NCI-H2227 treated with DMSO at 0.1 percent for 48 hours (cell line): ENCODE measurements around the gene CFAP46.
"Not testable (repeated sequence)": the region's sequence is repeated elsewhere in the genome, so short reads cannot be mapped to it uniquely, and the experiment has no call there.

Experiments used
- DNase-seq: peaks from one replicate; lab custom pipeline; 2025; lab: John Stamatoyannopoulos, UW

Gene CFAP46

DNA sequence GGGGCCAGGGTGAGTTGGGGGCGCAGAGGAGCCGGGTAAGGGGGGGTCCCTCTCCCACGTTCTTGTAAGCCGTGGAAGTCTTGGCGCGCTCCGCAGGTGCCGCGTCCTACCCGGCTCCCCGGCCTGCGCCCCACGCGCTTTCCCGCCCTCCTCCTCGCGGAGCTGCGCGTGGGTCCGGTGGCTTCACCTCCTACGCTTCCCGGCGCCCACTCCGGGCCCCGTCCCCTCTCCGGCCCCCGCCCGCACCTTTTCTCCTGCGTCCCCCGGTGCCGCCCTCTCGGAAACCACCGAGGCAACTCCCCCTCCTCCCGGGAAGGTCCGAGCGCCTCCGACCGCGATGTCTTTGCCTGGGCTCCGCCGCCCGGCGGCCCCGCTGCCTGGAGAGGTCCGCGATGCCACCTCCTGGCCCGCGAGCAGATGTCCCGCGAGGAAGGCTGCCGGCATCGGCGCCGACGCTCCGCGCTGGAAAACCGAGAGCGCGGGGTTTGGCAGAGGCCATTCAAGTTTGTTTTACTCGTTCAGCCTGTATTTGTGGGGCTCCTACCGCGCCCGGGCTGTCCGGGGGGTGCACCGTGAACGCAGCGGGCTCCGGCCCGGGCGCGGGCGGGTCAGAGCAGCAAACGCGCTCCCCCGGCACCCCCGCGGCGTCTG, 154.1 kb downstream of the CFAP46 start:
- DNase-seq, result no peak

DNA sequence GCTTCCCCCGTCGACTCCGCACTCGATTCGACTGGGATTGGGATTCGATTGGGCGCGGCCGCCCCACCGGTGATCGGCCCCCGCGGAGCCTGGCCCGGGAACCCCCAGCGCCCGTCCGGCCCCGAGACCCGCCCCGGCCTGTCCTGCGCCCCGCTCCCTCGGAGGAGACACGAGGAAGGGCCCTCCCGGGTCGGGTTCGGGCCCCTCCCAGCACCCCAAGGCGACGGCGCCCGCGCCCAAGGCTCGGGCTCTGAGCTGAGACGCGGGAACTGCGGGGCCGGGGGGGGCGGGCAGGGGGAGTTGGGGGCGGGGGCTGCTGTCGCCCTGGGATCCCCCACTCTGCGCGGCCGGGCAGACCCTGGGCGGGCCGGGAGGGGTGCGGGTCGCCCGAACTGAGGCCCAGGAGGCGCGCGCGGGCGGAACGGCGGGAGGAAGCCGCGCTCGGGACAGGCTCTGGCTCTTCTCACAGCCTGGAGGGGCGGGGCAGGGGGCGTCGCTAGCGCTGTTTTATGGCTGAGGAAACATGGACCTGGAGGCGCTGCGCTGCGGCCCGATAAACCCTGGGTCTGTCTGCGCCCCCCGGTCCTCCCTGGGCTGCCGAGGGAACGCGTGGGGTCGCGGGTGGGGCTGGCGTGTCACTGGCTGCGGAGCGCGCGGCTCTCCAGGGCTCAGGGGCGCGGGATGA, 154.7 kb downstream of the CFAP46 start:
- no peak for DNase-seq

DNA sequence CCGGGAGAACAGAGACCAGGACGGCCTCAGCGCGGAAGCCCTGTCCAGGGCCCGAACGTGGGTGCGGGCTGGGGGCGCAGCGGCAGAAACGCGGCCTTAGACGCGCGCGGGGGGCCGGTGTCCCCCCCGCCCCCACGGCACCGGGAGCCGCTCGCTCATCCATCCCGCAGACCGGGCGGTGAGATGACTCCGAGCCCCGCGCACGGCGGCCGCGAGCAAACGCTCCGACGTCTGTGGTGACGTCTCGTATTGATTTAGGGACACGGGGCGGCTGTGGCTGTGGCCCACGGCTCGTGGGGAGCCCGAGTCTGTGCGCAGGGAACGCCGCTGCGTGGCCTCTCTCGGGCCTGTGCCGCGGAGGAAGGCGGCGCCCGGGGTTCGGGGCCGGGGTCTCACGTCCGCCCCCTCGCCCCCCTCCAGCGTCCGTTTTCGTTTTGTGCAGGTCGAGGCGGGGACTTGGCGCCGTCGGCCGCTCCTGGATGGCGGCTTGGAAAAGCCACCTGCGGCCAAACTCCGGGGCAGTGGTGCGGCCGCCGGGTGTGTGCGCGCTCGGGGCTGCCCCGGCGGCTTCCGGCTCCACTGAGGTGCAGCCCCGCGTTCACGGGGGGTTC, 155.4 kb downstream of the CFAP46 start:
- no peak for DNase-seq

DNA sequence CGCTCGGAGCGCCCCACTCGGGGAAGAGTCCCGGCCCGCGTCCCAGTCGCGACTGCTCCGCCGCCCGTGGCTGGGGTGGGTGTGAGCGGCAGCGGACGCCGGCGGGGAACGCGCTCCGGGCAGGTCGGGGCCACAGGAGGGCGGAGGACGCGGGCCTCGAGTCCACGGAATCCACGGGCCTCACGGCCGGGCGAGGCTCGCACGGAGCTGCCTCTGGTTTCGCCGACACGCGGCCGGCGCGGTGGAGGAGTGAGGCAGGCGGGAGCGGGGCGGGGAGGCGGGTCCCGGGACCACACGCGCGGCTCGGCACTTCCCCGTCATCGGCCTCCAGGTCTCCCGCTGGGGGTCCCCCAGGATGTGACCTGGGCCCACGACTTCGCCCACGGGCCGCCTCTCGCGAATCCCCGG, 155.9 kb downstream of the CFAP46 start:
- DNase-seq, result no peak

DNA sequence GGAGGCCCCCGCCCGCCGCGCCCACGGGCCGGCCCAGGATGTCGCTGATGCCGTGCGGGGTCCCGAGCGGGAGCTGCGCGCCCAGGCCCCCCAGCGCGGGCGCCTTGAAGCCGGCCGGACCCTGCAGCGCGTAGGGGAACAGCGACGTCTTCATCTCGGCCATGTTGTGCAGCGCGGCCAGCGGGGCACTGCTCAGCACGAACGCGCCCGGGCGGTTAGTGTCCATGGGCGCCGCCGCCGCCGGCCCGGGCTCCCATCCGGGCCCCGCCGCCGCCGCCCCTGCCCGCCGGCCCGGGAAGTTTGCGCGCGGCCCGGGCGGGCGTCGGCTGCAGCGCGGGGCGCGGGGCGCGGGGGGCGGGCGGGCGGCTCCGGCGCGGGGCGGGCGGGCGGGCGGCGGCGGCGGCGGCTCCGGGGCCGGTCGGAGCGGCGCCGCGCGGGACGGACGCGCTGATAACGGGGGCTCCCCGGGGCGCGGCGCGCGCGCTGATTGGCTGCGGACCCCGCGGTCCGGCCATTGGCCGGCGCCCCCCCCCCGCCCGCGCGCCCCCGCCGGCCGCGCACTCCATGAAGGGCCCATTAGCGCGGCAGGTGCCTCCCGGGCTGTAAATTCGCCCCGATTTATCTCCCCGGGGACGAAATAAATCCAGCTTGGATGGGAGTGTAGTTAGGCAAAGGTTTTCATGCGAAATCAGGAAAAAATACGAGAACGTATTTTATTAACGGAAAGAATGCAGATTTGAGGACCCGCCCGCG, 156.5 kb downstream of the CFAP46 start, which contains the start of gene NKX6-2:
Gene NKX6-2 (minus strand): TSS at position 425 of the 753 bp plus-strand sequence. CDS start 199 bp downstream, at position 226.
- DNase-seq, result no peak

DNA sequence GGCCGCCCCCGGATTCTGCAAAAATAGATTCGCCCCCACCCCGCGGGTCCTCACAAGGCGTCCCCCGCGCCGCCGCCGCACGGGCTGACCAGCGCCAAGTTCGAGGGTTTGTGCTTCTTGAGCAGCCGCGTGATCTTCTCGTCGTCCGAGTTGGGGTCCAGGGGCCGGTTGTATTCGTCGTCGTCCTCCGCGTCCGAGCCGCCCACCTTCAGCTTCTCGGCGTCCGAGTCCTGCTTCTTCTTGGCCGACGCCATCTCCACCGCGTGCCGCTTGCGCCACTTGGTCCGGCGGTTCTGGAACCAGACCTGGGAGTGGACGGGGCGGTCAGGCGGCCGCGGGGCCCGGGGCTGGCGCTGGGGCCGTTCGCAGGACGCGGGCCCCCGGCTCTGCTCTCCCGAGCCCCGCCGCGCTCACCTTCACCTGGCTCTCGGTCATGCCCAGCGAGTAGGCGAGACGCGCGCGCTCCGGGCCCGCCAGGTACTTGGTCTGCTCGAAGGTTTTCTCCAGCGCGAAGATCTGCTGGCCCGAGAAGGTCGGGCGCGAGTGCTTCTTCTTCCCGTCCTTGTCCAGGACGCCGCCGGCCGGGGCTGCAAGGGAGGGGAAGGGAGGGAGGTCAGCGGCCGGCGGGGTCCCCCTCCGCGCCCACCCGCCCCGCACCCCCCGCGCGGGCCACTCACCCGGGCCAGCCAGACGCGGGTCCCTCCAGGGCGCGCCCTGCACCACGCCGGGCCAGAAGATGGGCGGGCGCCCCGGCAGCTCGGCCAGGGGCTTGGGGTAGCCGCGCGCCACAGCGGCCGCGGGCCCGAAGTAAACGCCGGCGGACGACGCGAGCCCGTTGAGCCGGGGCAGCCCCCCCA, 157.3 kb downstream of the CFAP46 start:
- DNase-seq, result no peak

DNA sequence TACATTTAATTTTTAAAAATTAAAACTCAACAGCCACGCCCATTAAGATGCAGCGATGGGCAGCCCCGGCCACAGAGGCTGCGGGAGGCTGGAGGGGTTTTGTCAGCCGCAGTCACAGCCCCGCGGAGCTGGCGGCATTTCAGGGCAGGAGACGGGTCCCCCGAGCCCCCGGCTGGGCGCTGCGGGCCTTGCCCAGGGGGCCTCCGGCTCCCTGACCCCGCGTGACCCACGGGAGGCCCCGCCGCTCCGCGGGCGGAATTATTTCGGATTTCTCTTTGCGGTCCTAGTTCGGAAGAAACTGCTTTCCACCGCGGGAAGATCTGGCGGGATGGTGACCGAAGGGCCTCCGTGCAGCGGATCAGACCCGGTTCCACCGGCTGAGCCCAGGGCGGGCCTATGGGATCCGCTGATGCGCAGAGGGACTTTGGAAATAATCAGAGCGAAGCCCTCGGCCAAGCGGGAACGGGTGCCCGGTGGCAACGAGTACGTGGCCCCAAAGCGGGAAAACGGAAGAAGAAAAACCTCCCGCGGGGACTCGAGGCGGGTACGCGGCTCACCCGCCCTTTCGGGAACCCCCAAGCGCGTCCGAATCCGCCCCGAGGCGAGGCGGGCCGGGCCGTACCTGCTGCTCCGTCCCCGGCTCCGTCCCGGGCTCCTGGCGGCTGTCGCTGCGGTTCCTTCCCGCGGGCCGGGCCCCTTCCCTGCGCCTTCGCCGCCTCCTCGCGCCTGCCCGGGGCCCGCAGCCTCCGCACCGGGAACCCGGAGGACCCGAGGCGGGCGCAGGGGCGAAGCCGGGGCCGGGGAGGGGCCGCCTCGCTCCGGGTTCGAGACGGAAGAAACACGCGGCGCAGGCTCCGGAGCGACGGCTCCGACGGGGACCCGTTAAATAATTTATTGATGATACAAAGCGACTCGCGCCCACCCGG, 158.2 kb downstream of the CFAP46 start:
- no peak for DNase-seq

DNA sequence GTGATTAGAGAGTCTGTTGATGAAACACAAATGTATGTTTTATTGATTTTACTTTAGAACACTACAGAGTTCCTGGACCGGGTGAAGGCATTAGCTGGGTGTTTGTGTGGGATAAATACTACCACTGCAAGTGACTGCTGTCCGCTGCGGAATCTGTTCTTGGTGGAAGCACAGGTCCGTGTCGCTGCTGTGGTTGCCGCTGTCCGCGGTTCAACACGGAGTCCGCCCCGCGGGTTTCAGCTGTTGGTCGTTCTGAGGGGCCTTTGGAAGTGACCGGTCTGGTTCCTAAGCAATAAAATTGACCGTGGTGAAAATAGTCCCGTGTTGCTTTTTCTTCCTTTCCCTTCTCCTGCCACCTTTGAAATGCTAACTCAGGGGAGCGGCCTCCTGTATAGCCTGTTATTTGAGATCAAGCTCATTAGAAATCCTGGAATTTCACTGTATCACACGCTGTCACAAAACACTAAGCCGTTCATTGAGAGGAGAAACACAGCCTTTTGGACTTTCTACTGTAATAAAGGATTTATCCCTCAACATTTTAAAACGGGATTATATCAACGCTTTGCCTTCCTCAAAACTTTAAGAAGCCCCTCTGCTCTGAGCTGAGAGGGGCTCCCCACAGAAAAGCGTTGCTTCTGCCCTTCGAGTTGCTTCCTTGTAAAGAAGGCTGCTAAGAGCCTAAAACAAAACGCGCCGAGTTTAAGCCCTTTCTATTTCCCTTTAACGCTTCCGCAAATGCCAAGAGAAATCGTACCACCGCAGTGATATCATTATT, 159.0 kb downstream of the CFAP46 start:
- no peak for DNase-seq

DNA sequence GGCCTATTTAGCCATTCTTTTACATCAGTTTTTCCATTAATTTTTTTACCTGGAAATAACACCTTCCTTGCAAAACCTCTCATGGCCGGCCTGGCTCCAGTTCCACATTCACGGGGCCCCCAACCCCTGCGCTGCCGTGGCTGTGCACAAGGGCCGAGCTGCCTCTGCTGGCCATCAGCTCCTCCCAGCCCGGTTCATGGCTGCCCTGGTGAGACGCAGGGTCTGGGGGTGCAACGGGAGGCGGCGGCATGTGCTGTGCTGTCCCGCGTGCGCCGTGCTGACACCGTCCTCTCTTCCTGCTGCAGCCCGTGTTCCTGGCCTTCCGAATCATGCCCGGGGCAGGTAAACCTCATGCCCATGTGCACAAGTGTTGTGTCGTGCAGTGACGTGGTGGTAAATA, 160.8 kb downstream of the CFAP46 start:
- DNase-seq, result no peak

DNA sequence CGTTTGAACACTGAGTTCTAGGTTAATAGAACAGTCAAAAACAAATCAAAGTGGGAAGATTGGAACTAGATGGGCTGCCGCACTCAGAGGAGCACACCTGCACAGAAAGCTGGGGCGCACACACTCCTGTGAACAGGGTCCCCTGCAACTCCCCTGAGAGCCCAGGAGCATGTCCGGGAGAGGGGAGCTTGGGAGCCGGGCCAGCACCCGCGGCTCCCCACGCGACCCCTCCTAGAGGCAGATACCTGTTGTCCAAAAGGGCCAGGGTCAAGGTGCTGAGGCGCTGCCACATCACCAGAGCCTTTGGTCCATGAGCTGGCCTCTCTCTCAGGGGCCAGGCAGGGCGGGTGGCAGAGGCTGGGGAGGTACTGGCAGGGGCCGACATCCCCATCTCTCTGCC, 162.0 kb downstream of the CFAP46 start:
- DNase-seq, result no peak

DNA sequence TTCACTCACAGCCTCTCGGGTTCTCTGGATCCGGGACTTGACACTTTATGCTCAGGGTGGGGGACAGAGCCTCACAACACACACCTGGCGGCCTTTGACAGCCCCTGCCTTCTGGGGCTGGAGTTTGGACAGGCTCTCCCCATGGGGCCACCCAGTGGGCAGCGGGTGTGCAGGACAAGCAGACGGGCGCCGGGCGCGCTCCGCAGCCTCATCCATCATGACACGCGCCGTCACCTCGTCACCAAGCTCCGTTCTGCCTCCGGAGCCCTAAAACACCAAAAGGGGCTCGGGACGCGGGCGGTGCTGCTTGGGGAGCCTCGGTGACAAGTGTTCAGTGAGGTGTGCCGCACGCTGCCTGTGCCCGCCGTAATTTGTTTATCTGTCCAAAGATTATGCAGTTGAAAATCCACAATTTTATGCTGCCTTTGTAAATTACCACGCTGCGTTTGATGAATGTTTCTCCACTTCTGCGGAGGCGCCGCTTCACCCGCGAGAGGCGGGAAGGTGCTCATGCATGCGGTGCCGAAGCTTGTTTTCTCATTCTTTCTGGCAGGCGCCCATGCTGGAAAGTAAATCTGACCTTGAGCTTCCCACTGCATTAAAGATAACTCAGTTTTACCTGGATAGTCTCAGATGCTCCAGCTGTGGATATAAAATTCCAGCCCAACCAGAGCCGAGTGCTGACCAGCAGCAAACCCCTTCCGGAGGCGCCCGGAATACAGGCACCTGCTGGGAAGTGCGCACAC, 162.6 kb downstream of the CFAP46 start:
- DNase-seq, result no peak

DNA sequence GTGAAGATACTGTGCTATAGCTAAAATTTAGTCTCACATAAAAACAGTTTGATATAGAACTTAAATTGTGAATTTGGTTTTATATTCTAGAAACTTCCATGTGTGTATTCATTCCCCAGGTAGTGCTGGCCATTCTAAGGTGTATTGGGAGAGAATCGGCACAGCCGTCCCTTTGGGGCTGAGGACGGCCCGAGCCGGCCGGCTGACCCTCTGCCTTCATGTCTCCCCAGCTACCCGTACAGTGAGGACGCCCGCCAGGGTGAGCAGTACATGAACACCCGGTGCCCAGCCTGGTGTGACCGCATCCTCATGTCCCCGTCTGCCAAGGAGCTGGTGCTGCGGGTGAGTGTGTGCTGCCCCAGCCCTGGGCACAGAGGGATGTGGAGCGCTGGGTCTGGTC, 164.9 kb downstream of the CFAP46 start:
- no peak for DNase-seq

DNA sequence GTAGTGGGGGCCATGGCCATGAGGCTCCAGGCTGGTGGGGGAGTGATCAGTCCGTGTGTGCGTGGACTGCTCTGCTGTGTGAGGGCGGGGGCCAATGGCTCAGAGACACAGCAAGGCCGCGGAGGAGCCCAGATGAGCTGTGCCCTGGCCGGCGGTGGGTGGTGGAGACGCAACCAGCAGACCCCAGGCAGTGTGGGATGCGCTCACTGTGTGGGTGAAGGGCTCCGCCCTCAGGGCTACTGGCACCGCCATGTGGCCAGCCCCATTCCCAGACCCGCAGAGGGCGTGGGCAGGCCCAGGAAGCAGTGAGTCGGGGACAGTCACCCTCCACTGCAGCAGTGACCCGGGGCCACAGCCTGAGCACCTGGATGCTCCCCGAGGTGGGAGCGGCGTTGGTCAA, 165.5 kb downstream of the CFAP46 start:
- DNase-seq, result no peak

DNA sequence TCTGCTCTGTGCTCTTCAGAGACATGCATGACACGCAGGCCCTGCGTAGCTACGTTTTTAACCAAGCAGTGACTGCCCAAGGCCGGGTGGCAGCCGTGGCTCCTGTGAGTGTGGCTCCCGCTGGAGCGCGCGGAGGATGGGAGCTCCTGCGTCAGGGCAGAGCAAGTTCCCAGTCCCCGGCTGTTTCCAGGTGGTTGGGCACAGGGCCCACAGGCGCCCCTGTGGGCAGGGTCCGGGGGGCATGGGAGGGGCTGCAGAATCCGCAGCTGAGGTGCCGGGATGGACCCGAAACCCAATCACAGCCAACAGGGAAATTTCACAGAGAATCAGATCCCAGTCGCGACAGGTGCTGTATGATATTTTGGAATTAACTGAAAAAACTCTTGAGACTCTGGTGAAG, 166.2 kb downstream of the CFAP46 start:
- no peak for DNase-seq

DNA sequence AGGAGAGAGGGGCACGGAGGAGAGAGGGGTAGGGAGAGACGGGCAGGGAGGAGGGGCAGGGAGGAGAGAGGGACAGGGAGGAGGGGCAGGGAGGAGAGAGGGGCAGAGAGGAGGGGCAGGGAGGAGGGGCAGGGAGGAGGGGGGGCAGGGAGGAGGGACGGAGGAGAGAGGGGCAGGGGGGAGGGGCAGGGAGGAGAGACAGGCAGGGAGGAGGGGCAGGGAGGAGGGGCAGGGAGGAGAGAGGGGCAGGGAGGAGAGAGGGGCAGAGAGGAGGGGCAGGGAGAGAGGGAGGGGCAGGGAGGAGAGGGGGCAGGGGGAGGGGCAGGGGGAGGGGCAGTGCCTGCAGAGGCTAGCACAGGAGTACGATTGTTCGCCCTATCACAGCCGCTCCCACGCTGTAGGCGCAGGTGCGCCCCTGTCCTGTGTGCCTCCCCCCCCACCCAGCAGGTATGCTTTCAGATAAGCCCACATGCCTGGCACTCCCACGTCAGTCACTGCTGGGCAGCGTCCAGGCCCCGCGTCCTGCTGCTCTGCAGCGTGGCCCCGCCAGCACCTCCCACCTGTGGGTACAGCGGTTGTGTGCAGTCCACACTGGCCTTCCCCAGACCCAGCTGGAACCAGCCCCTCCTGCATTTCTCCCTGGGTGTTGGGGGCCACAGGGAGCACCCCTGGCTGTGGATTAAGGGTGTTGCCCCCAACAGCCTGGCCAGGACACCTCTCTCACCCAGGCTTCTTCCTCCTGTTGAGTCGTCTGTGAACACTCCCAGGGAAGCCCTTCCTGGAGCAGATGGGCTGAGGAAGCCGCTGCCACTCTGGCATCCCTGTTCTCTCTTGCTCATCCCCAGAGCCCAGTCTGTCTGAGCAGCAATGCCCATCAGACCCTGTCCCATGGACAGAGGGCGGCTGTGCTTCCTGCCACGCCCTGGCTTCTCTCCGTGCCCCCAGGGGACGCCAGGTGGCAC, 167.2 kb downstream of the CFAP46 start:
- peak; percentile 9 for DNase-seq

DNA sequence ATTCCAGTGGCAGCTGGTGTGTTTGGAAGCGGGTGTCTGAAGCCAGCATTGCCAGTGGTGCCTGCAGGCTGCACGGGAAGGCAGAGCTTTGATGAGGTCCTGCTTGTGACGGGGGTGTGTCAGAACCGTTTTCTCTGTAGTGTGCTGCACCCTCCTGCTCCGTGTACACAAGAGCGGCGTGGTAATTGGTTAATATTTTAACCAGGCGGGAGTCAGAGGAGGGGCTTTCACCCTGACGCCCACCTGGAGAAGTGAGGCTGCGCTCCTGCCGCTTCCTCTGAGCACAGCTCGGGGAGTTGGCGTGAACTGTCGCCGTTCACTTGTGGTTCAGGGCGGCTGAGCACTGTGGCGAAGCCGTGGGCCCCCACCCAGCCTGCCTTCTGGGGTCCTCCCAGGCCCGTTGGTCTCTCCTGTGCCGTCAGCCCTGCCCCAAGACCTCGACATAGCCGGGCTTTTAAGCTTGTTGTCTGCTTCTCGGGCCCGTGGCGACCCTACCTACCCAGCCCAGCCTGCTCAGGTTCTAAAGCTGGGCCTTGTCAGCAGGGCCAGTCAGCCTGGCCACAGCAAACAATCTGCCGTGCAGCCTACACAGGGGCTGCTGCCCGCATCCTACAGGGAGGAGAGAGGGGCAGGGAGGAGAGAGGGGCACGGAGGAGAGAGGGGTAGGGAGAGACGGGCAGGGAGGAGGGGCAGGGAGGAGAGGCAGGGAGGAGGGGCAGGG, 168.0 kb downstream of the CFAP46 start:
- peak; percentile 15 for DNase-seq

DNA sequence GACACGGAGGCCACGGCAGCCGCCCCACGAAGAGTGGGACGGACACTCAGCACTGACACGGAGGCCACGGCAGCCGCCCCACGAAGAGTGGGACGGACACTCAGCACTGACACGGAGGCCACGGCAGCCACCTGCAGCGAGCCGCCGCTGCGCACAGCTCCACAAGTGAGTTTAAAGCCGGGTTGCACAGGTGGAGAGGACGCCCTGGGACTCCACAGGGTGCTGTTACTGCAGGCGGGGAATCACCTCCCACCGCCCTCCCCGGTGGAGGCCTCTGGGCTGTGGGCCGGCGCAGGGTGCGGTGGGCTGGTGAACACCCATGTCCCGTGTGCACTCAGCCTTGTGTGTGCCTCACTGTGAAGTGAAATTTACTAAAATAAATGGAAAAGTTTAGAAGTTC, 169.6 kb downstream of the CFAP46 start:
- DNase-seq, result not testable (repeated sequence)
